GM19328 (cell line): Measurements from ENCODE around the gene COPS6.
A peak's percentile ranks its signal among the peaks of the same experiment; 100 is the strongest.

Experiments
- ATAC-seq: cut with Tn5 transposase; IDR thresholded peaks from one replicate; pipeline ENCODE4 v1.9.1; 2021; ENCODE audit warnings: mild to moderate bottlenecking, moderate library complexity; ENCODE audit not compliant: unreplicated experiment

Gene COPS6

GRCh38 chr7:100101016-100101862 is 12.5 kb downstream of the COPS6 start, which contains the start of the genes AP4M1 and MCM7:
Gene AP4M1 (plus strand): TSS chr7:100101643. CDS start chr7:100101715, 72 bp downstream.
Gene MCM7 (minus strand): TSS chr7:100101397. CDS start chr7:100101294, 103 bp downstream.
- peak; percentile 80 for ATAC-seq

- no peak for ATAC-seq
These were observed 14.4 kb downstream of the COPS6 start for GRCh38 chr7:100102950-100103840.

- ATAC-seq, result no peak
These were observed 16.8 kb downstream of the COPS6 start for GRCh38 chr7:100105534-100105933.

- ATAC-seq, result no peak
These were observed 17.9 kb downstream of the COPS6 start for GRCh38 chr7:100106633-100107032.

- no peak for ATAC-seq
These were observed 18.5 kb downstream of the COPS6 start for GRCh38 chr7:100107125-100107737.

- no peak for ATAC-seq
These were observed 19.1 kb downstream of the COPS6 start for GRCh38 chr7:100107890-100108289.

- ATAC-seq, result no peak
These were observed 20.9 kb downstream of the COPS6 start for GRCh38 chr7:100109521-100110163.

GRCh38 chr7:100111156-100111555 is 22.4 kb downstream of the COPS6 start:
- ATAC-seq, result no peak

- ATAC-seq, result no peak
These were observed 23.1 kb downstream of the COPS6 start for GRCh38 chr7:100111914-100112313.

- no peak for ATAC-seq
These were observed 26.3 kb downstream of the COPS6 start for GRCh38 chr7:100115026-100115425.

- no peak for ATAC-seq
These were observed 29.8 kb downstream of the COPS6 start for GRCh38 chr7:100118388-100119071.

GRCh38 chr7:100119072-100119969 is 30.6 kb downstream of the COPS6 start, which contains the start of the genes CNPY4 and TAF6:
Gene CNPY4 (plus strand): TSS chr7:100119634. CDS start chr7:100119745, 111 bp downstream.
Gene TAF6 (minus strand): TSS chr7:100119358. CDS start chr7:100114209, 5,149 bp downstream.
- peak; percentile 64 for ATAC-seq

- ATAC-seq, result peak; percentile 15
These were observed 31.4 kb downstream of the COPS6 start for GRCh38 chr7:100119970-100120732.

GRCh38 chr7:100120733-100121036 is 31.9 kb downstream of the COPS6 start:
- no peak for ATAC-seq

GRCh38 chr7:100122067-100122466 is 33.3 kb downstream of the COPS6 start:
- no peak for ATAC-seq

- no peak for ATAC-seq
These were observed 33.8 kb downstream of the COPS6 start for GRCh38 chr7:100122568-100122967.

- ATAC-seq, result no peak
These were observed 35.8 kb downstream of the COPS6 start for GRCh38 chr7:100124301-100125230.
